Stimulated activated CD4-positive, alpha-beta T cell treated with anti-CD3 and anti-CD28 coated beads, Interleukin-12 subunit alpha, Interleukin-12 subunit beta, amount 100 ng/mL, for 4 hours (primary cell): ENCODE measurements around the gene SEPTIN1.
"Not testable (repeated sequence)": the region's sequence is repeated elsewhere in the genome, so short reads cannot be mapped to it uniquely, and the experiment has no call there.

Experiments used
- DNase-seq: peaks from one replicate; pipeline ENCODE4 v3.0.0-alpha.2; 2020

SEPTIN1 gene

DNA sequence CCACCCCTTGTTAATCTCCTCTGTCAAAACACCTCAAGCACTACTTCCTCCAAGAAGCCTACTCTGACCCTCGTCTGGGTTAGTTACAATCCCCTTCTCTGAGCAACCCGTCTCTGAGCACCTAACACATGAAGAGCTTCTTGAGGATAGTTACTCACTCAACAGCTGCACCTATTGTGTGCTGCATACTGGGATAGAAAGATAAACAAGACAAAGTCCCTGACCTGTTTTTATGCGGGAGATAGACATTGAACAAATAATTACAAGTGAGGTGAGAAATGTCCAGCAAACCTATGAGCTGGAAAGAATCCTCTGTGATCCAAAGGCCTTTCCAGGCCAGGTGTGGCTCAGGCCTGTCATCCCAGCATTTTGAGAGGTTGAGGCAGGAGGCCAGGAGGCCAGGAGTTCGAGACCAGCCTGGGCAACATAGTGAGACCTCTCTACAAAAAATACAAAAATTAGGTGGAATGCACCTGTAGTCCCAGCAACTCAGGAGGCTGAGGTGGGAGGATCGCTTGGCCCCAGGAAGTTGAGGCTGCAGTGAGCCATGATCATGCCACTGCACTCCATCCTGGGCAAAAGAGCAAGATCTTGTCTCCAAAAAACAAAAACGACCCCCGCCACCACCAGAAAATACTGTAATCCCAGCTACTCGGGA, 19.5 kb upstream of the SEPTIN1 start:
- no peak for DNase-seq

DNA sequence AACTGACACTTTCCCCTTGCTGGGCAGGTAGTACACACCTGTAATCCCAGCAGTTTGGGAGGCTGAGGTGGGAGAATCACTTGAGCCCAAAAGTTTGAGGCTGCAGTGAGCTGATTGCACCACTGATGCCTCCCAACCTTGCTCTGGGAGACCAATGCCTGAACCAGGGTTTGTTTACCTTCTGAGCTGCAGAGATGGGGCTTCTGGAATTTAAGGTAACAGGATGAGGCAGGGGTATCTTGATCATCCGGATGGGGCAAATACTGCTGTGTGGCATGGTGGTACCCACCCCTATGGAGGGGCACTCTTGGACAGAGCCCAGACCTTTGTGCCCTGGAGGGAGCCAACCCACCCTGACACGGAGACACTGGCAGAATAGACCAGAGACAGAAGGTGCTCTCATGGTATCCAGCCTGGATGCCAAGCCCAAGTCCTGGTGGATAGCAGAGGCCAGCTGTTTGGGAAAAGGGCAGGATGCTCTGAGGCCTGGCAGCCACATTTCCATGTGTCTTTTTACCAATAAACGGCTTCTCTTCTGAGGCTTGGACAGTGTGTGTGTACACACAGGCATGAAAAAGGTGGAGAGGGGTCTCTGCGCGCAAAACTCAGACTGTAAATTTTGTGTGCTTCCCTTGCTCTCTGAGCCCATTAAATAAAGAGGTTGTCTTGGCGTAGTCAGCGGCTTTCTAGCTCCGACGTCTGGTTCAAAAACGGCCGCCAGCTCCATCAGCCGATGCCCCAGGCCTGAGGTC, 17.2 kb upstream of the SEPTIN1 start:
- DNase-seq: no peak

DNA sequence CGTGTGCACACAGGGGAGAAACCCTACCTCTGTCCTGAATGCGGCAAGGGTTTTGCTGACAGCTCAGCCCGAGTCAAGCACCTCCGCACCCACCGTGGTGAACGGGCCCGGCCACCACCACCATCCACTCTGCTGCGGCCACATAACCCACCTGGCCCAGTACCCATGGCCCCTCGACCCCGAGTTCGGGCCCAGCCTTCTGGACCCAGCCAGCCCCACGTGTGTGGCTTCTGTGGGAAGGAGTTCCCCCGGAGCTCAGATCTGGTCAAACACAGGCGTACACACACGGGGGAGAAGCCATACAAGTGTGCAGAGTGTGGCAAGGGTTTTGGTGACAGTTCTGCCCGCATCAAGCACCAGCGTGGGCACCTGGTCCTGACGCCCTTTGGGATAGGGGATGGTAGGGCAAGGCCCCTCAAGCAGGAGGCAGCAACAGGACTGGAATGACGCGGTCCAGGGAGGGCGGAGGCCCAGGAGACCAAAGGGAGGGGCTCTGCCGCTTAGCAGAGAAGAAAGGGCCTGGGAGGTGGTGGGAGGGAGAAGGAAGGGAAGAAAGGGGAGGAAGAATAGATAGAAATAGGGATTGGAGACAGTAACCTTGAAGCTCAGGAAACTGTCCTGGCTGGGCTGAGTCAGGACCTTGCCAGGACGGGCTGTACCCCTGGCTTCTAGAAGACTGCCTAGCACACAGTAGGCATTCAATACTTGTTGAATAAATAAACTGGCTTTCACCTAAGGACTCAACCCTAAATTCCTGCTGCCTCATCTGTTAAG, 16.5 kb upstream of the SEPTIN1 start:
- DNase-seq: no peak

DNA sequence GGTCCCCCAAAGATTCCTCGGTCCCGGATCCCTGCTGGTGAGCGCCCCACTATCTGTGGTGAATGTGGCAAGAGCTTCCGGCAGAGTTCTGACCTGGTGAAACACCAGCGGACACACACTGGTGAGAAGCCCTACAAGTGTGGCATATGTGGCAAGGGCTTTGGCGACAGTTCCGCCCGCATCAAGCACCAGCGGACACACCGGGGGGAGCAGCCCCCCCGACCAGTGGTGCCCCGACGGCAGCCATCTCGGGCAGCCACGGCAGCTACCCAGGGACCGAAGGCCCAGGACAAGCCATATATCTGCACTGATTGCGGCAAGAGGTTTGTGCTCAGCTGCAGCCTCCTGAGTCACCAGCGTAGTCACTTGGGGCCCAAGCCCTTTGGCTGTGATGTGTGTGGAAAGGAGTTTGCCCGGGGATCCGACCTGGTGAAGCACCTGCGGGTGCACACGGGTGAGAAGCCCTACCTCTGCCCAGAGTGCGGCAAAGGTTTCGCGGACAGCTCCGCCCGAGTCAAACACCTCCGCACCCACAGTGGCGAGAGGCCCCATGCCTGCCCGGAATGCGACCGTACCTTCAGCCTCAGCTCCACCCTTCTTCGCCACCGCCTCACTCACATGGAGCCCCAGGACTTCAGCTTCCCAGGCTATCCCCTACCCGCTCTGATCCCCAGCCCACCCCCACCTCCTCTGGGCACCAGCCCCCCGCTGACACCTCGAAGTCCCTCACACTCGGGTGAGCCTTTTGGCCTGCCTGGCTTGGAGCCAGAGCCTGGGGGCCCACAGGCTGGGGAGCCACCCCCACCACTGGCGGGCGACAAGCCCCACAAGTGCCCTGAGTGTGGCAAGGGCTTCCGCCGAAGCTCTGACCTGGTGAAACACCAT, 15.7 kb upstream of the SEPTIN1 start:
- DNase-seq: no peak

DNA sequence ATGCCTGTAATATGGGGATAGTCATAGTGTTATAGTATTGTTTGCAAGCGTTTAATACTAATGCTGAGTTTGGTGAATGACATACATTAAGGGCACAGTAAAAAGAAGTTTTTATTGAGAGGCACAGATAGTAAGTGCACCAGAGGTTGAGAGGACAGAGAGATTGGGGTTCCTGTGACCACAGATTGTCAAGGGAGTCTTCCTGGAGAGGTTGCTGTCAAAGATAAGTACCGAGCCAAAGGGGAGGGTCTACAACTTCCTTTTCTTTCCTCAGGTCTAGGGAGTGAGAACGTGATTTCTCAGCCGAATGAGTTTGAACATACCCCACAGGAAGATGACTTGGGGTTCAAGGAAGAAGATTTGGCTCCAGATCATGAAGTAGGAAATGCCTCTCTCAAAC, 14.7 kb upstream of the SEPTIN1 start:
- DNase-seq: no peak

DNA sequence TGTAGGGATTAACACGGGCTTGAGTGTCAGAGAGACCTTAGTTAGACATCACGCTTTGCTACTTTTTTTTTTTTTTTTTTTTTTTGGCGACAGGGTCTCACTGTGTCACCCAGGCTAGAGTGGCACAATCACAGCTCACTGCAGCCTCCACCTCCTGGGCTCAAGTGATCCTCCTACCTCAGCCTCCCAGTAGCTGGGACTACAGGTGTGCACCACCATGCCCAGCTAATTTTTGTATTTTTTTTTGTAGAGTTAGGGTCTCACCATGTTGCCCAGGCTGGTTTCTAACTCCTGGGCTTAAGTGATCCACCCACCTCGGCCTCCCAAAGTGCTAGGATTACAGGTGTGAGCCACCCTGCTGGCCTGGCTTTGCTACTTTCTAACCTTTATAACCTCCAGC, 14.3 kb upstream of the SEPTIN1 start:
- DNase-seq: not testable (repeated sequence)

DNA sequence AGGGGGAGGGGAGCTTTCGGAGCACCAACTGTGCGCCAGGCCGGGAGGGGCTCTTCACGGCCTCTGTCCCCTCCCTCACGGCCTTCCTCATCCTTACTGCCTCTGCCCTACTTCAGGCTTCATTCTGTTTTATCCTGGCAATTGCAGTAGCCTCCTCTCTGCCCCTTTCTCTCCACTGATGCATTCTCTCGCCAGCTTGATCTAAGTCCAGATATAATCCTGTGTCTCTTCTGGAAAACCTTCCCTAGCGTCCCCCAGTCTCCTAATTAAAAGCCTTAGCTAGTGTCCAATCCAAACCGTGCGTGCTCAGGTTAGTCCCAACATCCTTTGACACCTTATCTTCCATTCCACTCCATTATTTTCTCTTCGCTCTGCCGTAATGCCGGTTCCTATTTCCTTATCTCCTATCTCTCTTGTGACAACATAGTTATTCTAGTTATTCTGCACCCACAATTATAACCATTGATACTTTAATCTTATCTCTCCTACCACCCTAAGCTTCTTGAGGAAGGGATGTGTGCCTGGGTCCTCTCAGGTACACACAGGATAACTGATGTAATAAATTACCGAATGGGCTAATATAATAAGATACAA, 13.7 kb upstream of the SEPTIN1 start:
- DNase-seq: no peak

DNA sequence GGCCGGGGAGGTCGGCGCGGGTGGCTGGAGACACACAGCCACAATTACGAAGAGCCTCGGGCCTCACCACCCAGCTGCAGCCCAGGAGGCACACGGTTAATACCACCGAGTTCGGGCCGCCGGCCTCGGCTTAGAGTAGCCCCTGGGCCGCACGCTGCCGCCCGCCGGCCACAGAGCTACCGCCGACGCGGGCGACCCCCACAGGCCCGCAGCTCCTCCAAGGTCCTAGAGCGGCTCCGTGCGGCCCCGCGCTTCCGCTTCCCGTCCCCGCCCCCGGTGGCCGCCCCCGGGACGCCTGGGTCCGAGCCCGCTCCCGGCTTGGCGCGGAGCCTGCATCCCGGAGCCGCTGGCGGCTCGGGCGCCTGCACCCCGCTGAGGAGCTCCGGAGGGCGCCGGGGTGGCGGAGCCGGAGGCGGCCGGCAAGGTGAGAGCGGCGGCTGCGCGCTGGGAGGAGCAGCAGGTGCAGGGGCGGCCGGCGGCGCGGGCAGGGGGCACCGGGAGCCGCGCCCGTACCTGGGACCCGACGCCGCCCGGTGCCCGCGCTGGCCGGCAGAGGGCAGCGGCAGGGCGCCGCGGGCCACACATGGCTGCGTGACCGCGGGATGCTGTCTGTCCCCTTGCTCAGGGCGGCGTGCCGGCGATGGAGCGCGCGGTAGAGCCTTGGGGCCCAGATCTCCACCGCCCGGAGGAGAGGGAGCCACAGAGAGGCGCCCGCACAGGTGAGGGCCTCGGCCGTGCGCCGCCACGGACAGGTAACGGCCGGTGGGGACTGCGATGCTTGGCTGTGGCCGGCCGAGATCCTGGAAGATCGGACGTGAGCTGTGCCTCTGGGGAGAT, 13.0 kb upstream of the SEPTIN1 start, which contains the start of gene ZNF48:
ZNF48 (plus strand) TSS at position 266 of the 837 bp plus-strand sequence; CDS start at position 641, 375 bp downstream.
- DNase-seq: peak; percentile 69

DNA sequence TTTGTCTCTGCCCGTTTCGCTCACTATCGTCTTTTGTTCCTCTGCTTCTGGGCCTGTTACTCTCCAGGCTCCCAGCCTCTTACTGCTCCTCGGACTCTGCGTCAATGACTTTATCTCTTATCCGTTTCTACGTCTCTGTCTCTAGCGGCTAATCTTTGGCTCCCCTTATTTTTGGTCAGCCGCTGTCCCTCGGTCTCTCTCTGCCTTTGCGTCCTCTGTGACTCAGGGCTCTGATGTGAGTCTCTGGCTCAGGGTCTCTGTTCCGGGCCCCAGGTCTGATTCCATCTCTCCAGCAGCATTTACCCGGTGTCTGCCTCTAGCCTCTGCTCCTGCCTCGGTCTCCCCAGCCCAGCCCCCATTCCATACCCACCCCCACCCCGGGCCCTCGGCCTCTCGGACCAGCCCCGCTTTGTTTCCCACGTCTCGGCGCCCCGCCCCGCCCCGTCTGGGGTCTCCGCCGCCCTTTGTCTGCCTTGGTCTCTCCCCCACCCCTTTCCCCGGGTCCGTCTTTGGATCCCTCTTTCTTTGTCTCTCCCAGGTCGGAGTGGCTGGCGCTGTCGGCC, 12.3 kb upstream of the SEPTIN1 start:
- no peak for DNase-seq

DNA sequence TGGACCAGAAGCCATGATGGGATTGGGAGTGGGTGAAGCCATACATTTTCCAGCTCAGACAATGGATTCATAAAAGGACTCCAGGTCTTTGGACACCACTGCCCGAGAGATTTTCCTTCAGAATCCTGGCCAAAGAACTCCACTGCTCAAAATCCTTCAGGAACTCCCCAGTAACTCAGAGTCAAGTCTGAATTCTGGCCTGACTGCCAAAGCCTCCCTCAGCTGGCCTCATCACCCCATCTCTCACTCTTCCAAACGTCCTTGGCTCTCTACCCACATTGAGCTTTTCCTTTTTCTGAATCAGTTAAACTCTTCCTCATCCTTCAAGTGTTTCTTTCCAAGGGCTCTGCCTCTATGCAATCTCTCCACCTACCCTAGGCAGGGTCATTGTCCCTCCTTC, 1.2 kb upstream of the SEPTIN1 start:
- no peak for DNase-seq

DNA sequence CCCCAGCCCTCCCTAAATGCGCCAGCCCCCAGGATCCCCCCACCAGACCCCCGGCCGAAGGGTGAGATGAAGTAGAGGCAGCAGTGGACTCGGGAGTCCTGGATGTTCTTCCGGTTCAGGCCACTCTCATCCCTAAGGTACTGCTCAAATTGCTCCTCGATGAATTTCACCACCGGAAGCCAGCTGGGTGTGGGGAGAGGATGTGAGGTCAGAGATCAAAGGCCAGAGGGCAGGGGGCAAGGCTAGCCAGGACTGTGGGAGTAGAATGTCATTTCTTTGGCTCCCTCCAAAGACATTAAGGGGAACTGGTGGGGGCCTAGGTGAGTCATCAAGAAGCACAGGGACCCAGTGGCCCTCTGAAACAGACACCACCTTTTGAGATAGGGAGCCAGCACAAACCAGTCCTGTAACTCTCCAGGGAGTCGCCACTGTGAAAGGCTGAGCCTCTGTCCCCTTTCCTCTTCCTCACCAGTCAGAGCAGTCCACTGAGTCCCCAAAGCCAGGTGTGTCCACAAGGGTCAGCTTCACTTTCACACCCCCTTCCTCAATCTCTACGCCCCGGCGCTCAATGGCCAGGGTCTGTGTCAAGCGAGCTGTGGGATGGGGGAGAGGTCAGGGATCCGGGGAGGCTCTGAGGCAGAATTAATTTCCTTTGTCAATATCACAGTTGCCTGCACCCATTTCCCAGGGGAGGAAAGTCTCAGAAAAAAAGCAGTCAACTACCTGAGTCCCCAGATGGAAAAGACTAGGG, 895 bp downstream of the SEPTIN1 start:
- no peak for DNase-seq

DNA sequence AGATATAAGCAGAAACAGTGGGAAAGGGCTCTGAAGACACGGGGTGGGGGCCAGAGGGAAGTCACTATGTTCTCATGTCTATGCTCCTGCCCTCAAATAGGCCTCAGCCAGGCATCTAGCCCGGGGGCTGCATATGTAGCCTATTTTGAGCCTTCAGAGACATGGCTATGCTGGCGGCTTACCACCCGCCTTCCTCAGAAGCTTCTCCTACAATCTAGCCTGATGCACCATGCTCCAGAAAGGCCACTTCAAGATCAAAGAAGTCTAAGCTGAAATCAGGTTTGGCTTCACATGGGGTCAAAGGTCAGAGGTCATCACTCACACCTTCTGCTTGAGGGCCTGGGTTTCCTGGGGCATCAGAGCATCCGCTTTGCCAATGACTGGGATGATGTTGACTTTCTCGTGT, 1.6 kb downstream of the SEPTIN1 start:
- DNase-seq: no peak

DNA sequence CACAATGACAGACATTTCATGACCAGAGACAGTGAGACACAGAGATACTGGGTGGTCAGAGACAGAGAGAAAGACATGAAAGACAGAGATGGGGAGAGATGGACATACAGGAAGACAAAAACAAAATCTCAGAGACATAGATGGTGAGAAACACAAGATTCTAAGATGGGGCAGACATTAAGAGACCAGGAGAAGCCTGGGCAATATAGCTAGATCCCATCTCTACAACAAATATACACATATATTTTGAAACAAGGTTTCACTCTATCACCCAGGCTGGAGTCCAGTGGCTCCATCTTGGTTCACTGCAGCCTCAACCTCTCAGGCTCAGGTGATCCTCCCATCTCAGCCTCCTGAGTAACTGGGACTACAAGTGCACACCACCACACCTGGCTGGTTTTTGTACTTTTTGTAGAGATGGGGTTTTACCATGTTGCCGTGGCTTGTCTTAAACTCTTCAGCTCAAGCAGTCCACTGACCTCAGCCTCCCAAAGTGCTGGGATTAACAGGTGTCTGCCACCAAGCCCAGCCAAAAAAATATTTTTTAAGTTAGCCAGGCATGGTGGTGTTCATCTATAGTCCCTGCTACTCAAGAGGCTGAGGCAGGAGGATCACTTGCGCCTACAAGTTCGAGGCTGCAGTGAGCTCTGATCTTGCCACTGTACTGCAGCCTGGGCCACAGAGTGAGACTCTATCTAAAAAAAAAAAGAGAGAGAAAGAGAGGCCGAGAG, 2.1 kb downstream of the SEPTIN1 start:
- no peak for DNase-seq

DNA sequence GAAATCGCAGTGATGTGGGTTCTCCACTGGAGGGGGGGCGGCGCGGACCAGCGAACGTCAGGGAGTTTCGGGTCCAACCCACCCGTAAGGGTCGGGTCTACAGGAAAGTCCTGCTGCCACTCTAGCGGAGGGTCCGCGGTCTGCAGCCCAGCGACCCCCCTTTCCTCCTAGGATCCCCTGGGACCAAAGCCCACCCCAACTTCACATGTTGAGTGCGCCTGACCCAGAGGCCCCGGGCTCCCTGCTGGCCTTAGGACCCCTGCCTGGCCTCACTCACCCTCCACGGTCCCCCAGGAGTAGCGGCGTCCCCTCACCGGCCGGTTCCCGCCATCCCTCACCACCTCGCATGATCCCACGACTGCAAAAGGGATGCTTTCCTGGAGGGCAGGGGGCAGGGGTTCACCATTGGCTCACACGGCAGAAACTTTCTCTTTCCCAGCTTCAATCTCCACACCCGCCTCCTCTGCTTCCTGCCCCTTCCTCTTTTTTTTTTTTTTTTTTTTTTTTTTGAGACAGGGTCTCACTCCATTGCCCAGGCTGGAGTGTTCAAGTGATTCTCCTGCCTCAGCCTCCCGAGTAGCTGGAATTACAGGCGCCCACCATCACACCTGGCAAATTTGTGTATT, 3.1 kb downstream of the SEPTIN1 start:
- DNase-seq: no peak

DNA sequence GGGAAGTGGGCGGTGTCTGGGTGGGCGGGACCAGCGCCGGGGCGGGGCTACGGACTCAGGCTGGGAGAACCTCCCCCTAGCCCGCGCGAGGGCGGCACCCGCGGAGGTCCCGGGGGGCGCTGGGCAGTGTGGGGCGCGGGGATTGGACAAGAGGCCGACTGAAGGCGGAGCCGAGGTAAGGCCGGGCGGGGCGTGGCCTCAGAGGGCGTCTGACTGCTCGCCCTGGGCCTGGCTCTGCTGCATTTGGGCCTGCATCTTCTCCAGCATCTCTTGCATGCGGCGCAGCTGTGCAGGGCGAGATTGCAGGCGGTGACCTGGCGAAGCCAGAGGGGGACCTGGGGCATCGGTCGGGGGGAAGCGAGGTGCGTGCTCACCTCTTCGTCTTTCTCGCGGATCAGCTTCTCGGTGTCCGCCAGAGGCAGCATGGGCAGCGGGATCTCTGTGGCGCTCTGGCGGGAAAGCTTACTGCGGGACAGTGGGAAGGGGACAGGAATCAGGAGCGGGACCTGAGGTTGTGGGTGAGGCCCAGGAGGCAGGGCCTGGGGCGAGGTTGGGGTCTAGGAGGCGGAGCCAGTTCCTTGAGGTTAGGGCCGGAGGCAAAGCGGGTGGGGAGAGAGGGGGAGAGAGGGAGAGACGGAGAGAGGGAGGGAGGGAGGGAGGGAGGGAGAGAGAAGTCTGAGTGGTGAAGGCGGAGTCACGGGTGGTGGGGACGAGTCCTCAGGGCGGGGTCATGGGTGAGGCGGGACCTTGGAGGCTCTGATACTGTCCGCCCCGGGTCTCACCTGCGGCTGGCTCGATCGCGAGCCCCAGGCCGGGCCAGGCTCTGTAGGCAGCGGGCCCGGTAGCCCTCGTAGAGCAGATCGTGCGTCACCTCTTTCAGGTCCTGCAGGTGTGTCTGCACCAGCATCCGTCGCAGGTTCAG, 3.9 kb downstream of the SEPTIN1 start:
- peak; percentile 99 for DNase-seq

DNA sequence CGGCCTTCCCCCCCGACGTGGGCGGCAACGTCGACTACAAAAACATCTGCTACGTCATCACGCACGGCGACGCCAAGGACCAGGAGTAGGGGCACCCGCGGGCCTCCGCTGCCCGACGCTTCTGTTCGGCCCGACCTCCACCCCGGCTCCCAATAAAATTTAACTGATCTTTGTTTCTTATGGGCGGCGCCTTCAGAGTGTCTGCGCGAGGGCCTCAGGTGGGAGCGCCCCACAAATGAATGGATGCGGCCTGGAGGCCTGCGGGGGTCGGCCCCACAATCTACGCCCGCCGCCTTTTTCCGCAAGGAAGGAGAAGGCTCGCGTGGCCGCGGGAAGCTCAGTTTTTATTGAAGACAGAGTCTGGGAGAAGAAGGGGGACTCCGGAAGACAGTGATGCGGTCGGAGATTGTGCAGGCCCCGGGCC, 4.5 kb downstream of the SEPTIN1 start:
- DNase-seq: peak; percentile 80

DNA sequence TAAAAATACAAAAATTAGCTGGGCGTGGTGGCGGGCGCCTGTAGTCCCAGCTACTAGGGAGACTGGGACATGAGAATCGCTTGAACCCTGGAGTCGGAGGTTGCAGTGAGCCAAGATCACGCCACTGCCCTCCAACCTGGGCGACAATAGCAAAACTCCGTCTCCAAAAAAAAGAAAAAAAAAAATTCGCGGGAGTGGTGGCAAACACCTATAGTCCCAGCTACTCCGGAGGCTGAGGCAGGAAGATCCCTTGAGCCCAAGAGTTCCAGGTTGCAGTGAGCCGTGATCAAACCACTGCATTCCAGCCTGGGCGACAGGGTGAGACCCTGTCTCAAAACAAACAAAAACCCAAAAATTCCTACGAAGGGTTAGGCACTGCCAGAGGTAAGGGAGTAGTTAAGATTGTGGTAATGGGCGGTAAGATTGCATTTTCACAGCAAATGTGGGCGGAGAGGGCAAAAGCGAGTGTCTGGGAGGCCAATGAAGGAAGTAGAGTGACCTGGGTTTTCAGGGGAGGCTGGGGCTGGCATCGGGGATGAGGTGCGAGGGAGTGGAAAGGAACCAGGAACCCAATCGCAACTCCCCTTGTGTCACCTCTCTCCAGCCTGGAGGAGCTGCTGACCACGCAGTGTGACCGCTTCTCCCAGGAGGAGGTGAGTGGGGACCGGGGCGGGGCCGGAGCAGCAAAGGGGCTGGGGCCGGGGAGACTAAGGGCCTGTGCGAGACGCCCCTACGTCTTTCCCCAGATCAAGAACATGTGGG, 5.1 kb downstream of the SEPTIN1 start:
- no peak for DNase-seq
